GM18517 (cell line): Measurements from ENCODE around the gene TRIM15.

Experiments
- ATAC-seq: cut with Tn5 transposase; IDR thresholded peaks from one replicate; pipeline ENCODE4 v1.9.1; 2021; ENCODE audit warnings: mild to moderate bottlenecking, moderate library complexity; ENCODE audit not compliant: unreplicated experiment

Gene TRIM15

DNA sequence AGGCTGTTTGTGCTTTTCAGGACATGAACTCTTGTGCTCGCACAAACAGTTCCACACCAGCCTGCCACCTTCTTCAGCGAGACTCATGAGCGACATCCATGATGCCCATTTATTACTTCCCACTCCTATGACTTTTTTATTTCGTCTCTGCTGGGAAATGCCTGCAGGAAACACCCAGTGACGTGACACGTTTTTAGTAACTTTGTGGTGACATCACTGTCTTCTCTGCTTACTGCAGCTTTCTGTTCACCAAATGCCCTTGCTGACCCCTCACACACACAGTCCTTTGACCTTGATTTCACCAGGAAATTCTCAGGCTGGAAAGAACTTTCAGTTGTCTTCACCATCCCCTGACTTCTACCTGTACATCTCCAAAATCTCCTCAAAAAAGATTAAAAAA lies 18.5 kb upstream of the TRIM15 start:
- no peak for ATAC-seq

DNA sequence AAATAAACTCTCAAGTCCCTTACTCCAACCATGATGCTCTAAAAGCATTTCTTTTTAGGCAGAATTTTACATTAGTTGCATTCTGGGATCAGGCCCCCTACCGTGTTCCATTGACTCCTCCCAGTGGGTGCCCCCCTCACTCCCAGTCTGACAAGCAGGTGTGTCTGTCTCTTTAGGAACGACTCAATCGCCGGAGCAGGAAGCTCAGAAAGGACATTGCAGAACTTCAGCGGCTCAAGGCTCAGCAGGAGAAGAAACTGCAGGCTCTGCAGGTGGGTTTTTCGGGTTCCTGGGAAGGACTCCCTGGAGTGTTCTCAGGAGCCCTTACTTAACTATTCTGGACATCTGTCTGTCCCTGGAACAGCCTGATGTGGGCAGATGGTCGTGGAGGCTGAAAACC lies 17.5 kb upstream of the TRIM15 start:
- no peak for ATAC-seq

DNA sequence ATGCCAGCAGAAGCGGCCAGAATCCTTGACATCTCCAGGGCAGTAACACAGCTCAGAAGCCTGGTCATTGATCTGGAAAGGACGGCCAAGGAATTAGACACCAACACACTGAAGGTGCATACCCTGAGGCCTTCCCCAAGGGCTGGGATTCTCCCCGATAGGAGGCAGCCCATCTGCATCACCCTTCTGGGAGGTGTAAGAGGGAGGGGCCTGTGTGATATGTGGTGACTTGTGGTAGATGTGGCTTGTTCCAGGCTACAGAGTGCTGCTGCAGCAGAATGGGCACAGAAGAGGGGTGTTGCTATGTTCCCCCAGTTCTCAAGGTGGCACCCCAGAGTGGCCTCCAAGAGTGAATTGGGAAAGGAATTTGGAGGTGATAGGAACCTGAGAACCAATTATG lies 16.2 kb upstream of the TRIM15 start:
- ATAC-seq = no peak

DNA sequence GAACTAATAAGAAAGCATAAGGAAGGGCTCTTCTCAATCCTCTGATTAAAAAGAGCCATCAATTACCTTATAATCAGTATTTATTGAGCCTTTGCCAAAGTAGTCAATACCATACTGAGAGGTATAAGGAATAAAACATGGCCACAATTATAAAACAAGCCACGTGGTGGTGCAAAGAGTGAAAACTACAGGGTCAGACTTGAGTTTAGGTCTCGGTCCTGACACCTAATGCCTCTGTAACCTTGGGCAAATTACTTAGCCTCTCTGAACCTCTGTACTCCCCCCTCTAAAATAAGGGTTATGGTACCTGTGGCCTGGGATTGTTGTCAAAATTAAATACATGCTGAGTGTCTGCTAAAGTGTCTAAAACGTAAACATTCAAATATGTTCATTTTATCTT lies 14.1 kb upstream of the TRIM15 start:
- ATAC-seq = no peak

DNA sequence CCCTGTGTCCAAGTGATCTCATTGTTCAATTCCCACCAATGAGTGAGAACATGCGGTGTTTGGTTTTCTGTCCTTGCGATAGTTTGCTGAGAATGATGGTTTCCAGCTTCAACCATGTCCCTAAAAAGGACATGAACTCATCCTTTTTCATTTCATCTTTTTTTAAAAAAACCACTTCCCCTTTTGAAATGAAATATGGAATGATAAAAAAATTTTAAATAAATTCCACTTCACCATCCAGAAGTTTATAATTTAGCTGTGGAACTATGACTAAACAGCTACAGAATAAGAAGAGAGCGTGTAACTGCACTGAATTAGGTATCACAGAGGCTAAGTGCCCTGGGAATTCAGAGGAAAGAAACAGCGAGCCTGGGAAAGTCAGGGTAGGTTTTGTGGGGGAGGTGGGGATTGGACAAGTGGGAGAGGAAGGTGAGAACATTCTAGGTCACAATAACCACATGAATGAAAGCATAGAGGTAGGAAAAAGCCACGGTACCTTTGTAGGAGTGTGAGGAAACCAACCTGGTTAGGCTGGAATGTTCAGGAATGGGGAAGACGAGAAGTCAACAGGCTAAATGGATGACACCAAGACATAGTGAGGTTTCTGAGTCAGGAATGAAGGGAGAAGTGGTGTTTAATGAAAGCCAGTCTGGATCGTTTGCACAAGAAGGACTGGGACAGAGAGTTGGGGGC lies 13.3 kb upstream of the TRIM15 start:
- ATAC-seq = no peak

DNA sequence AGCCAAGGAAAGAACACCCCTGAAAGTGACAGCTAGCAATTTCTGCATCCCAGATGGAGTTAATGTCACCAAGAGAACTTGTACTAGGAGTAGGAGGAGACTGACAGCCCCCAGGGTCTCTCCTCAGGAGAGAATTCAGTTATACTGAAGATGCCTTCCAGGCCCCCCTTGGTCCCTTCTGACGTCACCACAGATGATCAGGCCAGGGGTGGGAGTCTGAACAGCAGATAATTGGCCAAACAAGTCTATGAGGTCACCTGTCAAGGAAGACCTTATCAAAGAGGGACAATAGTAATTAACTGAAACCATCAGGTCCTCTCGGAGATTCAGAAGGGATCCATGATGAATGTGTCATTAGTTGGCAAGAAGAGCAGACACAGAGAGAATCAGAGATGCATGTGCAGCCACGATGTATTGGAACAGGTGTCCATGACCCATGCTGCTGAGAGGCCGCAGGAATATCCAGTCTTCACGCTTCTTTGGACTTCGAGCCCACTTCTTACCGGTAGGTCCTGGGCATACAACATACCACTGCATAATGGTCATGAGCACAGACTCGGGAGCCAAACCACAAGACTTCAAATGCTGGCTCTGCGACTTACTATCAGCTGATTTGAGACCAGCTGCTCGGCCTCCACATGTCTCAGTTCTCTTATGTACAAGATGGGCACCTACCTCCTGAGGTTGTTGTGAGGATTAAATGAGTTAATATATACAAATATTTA lies 12.5 kb upstream of the TRIM15 start:
- no peak for ATAC-seq

DNA sequence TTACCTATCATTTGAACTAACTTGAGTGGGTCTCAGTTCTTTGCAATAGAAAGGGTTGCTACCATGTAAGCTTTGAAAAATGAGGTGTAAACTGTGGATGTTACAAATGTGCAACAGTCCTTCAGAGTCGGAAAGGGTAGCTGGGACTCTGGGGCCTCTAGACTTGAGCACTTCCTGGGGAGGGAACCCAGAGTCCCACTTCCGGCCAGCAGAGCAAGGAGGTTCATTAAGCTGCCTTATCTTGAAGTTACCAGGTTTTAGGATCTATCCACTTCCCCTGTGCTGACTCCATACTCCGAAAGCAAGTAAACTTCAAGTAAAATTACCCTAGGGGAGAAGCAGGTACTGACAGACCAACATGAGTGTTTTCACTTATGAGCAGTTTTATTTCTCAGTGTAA lies 11.8 kb upstream of the TRIM15 start:
- ATAC-seq = no peak

DNA sequence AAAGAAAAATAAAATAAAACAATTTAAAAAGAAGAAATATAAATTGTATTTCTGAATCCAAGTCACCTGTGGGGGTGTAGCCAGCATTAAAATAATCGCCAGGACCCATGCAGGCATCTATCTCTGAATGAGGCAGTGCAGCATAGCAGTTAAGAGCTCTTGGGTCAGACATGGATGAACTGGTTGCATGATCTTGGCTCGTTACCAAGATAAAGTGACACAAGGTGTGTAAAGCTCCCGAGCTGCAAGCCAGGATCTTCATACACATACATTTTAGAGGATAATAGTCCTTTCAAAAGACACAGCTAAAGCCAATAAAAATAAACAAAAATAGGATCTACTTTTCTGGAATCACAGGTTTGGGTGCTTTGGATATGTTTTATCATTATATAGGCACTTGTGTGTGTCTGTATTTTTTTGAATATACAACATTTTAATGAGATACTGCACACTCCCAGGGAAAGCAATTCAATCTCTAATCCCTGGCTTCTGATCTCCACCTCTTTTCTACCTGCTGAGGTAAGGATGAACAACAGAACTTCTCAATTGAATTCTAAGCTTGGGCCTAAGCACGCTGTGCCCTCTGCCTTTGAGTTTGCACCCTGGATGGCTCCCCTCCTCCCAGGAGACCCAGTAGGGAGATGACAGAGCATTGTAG lies 11.2 kb upstream of the TRIM15 start:
- ATAC-seq = no peak

DNA sequence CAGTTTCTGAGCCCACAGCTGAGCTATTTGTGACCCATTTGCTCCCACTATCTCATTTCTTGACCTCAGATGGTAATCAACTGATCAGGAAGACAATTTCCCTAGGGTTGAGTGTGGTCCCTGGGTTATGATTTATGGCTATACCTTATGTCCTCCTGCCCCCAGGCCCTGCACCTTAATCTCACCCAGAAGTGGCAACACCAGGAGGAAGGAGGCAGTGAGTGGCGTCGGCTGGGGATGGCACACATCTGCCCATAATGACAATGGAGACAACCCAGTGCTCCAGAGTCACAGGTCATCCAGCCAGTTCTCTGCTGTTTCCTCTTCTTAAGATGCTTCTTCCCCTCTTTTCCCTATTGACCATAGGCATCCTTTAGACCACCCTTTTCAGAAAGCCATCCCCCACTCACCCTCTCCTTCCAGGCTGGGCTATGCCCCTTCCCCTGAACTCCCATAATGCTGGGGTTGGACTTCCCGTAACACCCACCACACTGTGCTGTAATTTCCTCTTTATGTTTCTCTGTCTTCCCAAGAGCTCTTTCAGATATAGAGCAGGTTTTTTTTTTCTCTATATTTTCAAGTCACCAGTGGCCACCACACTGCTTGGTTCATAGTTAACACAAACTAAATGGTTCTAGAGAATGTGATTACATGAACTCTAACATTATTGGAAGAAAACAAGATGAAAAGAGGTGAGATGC lies 10.3 kb upstream of the TRIM15 start:
- no peak for ATAC-seq

DNA sequence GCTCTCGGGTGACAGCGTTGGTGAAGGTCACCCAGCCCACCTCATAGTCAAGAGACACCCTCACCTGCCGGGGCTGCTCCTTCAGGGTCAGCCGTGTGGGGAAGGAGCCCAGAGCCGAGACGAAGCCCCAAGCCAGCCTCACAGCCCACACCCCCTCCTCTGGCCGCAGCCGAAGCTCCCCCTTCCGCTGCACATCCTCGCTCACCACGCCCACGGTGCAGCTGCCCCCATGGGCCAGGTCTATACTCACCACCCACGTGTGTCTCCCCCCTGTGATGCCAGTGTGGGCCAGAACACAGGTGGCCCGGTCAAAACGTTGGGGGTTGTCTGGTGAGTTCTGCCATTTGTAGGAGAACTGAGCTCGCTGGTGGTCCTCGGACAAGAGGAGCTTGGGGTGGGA lies 9.3 kb upstream of the TRIM15 start:
- ATAC-seq = no peak

DNA sequence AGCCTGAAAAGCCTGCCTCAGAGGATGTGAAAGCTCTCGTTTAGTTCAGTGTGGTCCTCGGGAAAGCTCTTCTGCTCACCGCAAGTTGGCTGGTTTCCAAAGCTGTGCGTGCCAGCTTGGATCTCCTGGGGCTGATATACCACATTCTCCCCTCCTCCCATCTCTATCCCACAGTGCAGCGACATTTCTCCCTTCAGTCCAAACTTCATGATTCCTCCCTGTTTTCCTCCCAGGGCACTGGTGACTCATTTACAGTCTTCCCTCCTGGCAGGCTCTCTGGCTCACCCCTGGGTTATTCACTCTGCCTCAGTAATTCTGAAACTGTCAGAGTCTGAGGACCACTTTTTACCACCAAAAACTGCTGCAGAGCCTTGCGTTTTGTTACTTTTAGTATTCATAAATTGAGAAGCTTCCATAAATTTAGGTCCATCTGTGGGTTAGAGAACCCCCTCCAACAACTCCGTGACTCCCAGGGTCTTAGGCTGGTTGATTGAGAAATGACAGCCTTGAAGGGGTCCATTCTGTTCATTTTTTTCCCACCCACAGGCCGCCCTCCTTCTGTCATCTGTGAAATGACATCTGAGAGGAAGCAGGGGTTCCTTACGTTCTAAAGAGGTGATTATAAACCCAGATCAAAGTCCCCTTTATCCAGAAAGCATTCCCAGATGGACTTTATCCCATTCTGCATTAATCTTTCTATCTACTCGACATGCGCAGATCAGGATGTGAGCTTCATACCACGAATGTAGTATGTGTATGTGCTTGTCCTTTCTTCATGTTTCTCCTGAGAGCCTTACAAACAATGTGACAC lies 8.4 kb upstream of the TRIM15 start:
- ATAC-seq = no peak

DNA sequence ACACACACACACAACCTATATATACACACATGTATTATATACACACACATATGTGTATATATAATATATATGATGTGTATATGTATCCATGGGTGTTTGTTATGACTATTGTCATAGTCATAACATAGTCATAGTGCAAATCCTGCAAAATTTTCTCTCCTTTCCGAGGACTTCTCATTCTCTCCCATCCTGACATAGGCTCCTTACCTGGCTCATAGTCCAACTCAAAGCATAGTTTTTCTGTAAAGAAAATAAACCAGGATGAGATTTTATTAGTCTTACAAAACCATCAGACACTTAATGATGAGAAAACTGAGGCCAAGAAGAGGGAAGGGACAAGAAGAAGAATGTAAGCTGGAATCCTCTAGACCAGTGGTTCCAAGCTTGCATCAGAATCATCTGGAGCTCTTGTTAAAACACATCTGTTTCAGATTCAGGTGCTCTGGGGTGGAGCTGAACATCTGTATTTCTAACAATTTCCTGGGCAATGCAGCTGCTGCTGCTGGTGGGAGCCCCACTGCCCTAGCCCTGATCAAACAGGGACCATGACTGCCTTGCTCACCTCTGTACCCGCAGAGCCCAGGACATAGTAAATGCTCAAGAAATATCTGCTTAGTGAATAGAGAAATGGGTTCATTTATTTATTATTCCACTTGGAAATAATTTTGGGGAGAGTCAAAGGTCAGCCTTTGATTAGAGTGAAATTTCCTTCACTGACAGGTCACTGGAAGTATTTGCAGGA lies 7.7 kb upstream of the TRIM15 start:
- ATAC-seq = no peak

DNA sequence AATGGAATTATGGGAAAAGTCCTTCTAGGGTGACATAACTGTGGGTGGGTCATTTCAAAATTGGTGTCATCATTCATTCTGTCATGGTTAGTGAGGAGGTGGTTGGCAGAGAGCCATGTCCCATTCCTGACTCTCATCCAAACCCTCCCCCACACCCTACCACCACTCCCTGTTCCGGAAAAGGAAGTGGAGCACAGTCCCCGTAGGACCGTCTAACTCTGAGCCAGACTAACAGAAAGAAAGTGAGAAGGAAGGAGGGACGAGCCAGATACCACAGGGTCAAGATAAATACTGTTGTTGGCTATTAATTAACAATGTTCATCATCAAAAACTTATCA lies 7.1 kb upstream of the TRIM15 start:
- ATAC-seq = no peak

DNA sequence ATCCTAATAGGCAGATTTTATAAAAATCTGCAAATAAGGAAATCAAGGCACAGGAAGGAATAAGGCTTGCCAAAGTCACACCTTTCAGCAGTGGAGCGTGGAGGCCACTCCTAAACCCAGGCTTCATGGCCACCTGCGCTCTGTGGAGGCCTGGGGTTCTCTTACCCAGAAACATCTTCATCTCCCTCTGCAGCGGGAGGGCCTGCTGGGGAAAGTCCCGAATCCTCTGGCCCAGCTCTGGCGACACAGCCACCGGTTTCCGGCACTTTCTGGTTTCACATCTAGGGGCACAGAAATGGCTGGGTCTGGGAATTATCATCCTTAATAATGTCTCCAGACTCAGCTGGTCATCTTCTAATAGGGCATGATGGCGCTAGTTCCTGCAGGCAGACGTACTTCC lies 6.6 kb upstream of the TRIM15 start:
- no peak for ATAC-seq

DNA sequence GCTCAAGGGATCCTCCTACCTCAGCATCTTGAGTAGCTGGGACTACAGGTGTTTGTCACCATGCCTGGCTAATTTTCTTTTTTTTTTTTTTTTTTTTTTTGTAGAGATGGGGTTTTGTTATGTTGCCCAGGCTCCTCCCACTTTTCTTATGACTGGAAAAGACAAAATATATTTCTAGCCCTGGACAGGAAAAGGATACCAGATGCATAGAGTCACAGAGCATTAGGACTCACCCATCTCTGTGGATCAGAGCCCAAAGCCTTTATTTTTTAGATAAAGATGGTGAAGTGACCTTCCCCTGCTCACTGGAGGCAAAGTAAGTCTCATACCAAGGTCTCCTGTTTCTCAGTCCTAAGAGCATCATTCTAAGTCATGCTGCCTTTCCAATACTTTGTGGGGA lies 5.8 kb upstream of the TRIM15 start:
- ATAC-seq = no peak

DNA sequence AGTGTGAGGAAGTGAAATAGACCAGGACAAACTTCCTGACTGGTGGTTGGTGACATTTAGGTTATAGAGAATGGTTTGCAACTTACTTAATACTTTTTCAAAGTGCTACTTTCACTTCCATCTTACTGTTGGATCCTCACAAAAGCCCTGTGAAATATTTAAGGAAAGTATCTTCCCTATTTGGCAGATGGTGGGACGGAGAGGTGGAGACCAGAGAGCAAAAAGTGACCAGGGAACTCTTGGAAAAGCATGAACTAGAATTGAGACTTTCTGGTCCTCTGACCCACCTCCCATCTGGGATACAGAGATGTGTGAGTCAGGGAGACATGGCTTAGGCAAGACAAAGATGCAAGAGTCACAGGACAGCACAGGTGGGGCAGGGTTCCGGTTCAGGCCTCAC lies 5.3 kb upstream of the TRIM15 start:
- ATAC-seq = no peak

DNA sequence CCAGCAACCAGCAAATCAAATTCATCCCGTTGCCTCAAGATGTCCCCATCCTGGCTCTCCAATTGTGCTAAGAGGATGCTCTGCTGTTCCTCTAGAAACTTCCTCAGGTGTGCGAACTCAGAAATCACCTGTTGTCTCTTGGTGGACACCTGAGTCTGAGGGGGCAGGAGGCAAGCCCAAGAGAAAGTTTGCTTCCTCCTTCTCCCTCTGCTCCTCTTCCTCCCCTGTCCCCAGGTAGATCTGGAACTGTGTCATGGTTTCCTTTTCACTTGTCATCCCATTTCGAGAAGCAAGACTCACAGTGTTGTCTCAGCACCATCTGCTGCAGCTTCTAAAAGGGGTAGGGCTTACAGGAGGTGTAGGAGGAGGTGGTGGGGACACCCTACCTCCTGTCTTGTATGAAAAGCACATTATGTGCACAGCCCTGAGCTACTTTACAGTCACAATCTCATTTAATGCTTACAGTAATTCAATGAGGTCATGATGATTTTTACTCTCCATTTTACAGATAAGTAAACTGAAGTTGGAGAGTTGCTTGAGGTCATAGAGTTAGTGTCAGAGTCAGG lies 4.8 kb upstream of the TRIM15 start:
- ATAC-seq = no peak

DNA sequence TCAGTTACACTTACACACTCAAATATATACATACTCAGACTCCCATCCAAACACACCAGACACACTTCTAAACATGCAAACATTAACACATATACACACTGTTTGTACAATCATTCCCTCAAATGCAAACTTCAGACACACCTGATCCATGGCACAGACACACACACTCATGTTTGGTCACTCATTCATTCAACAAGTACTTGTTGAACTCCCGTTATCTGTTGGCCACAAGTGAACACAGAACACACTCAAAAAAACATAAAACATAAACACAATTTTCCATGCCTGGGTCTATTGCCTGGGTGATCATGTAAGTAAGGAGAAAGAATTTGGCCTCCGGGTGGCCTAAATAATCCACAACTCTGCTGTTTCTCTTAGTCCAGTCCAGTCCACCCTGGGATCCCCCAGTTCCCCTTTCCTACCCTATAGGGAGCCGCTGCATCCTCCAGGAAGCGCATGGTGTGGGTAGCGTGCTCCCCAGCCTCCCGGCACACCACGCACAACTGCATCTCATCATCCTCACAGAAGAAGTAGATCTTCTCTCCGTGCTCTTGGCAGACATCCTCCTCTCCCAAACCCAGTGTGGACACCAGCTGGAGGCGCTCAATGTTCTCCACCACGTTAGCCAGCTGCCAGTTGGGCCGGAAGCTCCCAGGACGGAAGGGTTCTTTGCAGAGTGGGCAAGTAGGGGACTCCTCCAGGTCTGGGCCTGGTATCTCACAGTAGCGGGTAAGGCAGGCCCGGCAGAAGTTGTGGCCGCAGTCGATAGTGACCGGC lies 3.1 kb upstream of the TRIM15 start:
- ATAC-seq = no peak
